ENCODE data around the gene ZBTB16. TPM values are rescaled to one million over a fixed set of nuclear protein-coding genes. Genes with fewer than 3 reads are reported as not detected.

The ZBTB16 gene
- total and polyA plus RNA-seq, 9 donors: 12.7 to 160 (median 68.7) TPM

- H3K27me3 ChIP-seq: no peaks in the 10 kb centered on the region
- TF ChIP-seq POLR2A (IDR thresholded peaks at IDR 0.05) (no peak), CTCF (IDR thresholded peaks at IDR 0.05) (no peak), EP300 (IDR thresholded peaks at IDR 0.05) (no peak)
- peaks cover 6% of the 10 kb centered on the region for H3K4me1 ChIP-seq (ENCODE audit: insufficient read depth)
- intact Hi-C loops (cut with DNase I): no loop called here
- no peak for DNase-seq
- WGBS, 3 donors: 86 to 88% (median 87%) methylated on average over 3 of the region's 3 CpGs
- no peak overlapping the region for H3K27ac ChIP-seq
- no peaks in the 10 kb centered on the region for H3K9me3 ChIP-seq
- no peak overlapping the region for H3K4me3 ChIP-seq
- H3K36me3 ChIP-seq: no peaks in the 10 kb centered on the region
Measured at GRCh38 chr11:114098927-114099326, 39.4 kb downstream of the ZBTB16 start.

- H3K27ac ChIP-seq: no peak overlapping the region
- WGBS, 3 donors: 88 to 93% (median 92%) methylated on average over 5 of the region's 5 CpGs
- no peaks in the 10 kb centered on the region for H3K9me3 ChIP-seq
- no peak for DNase-seq
- no peak overlapping the region for H3K4me3 ChIP-seq
- no peaks in the 10 kb centered on the region for H3K27me3 ChIP-seq
- H3K4me1 ChIP-seq (ENCODE audit: insufficient read depth): peaks cover 6% of the 10 kb centered on the region
- intact Hi-C loops (cut with DNase I): no loop called here
- H3K36me3 ChIP-seq: no peaks in the 10 kb centered on the region
- no peak for TF ChIP-seq EP300 (IDR thresholded peaks at IDR 0.05)
- no peak for TF ChIP-seq POLR2A (IDR thresholded peaks at IDR 0.05)
- no peak for TF ChIP-seq CTCF (IDR thresholded peaks at IDR 0.05)
Measured at GRCh38 chr11:114099392-114100178, 40.1 kb downstream of the ZBTB16 start.

- H3K4me3 ChIP-seq: no peak overlapping the region
- no peak for TF ChIP-seq EP300 (IDR thresholded peaks at IDR 0.05)
- no peak for TF ChIP-seq CTCF (IDR thresholded peaks at IDR 0.05)
- peaks cover 6% of the 10 kb centered on the region for H3K4me1 ChIP-seq (ENCODE audit: insufficient read depth)
- no peaks in the 10 kb centered on the region for H3K36me3 ChIP-seq
- 80 to 82% (median 81%) methylated on average over 13 of the region's 13 CpGs for WGBS, 3 donors
- H3K27ac ChIP-seq: no peak overlapping the region
- intact Hi-C loops (cut with DNase I): no loop called here
- H3K9me3 ChIP-seq: no peaks in the 10 kb centered on the region
- H3K27me3 ChIP-seq: no peaks in the 10 kb centered on the region
- DNase-seq: no peak
Measured at GRCh38 chr11:114102993-114103896, 43.7 kb downstream of the ZBTB16 start.

GRCh38 chr11:114105611-114106010 lies 46.1 kb downstream of the ZBTB16 start:
- Histone ChIP-seq H3K4me1 (ENCODE audit: insufficient read depth) (peaks cover 17% of the 10 kb centered on the region), H3K27me3 (no peaks in the 10 kb centered on the region), H3K4me3 (no peak overlapping the region), H3K36me3 (no peaks in the 10 kb centered on the region), H3K9me3 (no peaks in the 10 kb centered on the region), H3K27ac (no peak overlapping the region)
- TF ChIP-seq CTCF (IDR thresholded peaks at IDR 0.05) (no peak), EP300 (IDR thresholded peaks at IDR 0.05) (no peak), POLR2A (IDR thresholded peaks at IDR 0.05) (no peak)
- DNase-seq: no peak
- intact Hi-C loops (cut with DNase I): no loop called here
- 85 to 93% (median 87%) methylated on average over 3 of the region's 3 CpGs for WGBS, 3 donors

All from ovary (tissue), 9 donors.